Neural progenitor cell (in vitro differentiated cells): ENCODE measurements around the gene LRRC8E. TPM values are rescaled to one million over a fixed set of nuclear protein-coding genes. Genes with fewer than 3 reads are reported as not detected.

ENCODE experiments used
- DNase-seq: peaks from one replicate; pipeline ENCODE4 v3.0.0-alpha.2; 2016; ENCODE audit warnings: low spot score
- H2AFZ ChIP-seq: fragments of 200-600 bp; sonication (generic); replicated peaks from 2 replicates; pipeline ENCODE4 v1.6.1; 2016; ENCODE audit warnings: antibody characterized with exemption
- H3F3A ChIP-seq: fragments of 200-600 bp; sonication (generic); 2 replicates; pipeline ENCODE4 v1.6.1; 2016; ENCODE audit warnings: antibody characterized with exemption, low read depth
- H3K27ac ChIP-seq: fragments of 200-600 bp; sonication (generic); 2 replicates; pipeline ENCODE4 v1.5.1; 2016; ENCODE audit warnings: mild to moderate bottlenecking
- H3K27me3 ChIP-seq: fragments of 200-600 bp; sonication (generic); 2 replicates; pipeline ENCODE4 v1.6.1; 2016; ENCODE audit warnings: mild to moderate bottlenecking, moderate library complexity
- H3K36me3 ChIP-seq: fragments of 200-600 bp; sonication (generic); 2 replicates; pipeline ENCODE4 v1.5.1; 2016
- H3K4me1 ChIP-seq: fragments of 200-600 bp; sonication (generic); 2 replicates; pipeline ENCODE4 v1.6.1; 2016; ENCODE audit warnings: mixed run types
- H3K4me2 ChIP-seq: fragments of 200-600 bp; sonication (generic); 2 replicates; pipeline ENCODE4 v1.6.1; 2016
- H3K4me3 ChIP-seq: fragments of 200-600 bp; sonication (generic); 2 replicates; pipeline ENCODE4 v1.5.1; 2016
- H3K79me2 ChIP-seq: fragments of 200-600 bp; sonication (generic); 2 replicates; pipeline ENCODE4 v1.6.1; 2016; ENCODE audit warnings: low read depth
- H3K9ac ChIP-seq: fragments of 200-600 bp; sonication (generic); 2 replicates; pipeline ENCODE4 v1.6.1; 2016
- H3K9me3 ChIP-seq: fragments of 200-600 bp; sonication (generic); 2 replicates; pipeline ENCODE4 v1.5.1; 2016; ENCODE audit warnings: low read depth
- H4K20me1 ChIP-seq: fragments of 200-600 bp; sonication (generic); 2 replicates; pipeline ENCODE4 v1.6.1; 2016; ENCODE audit warnings: low read depth
- H3K27ac Mint-ChIP-seq: 3 replicates; pipeline ENCODE4 v1.8.0; 2021; ENCODE audit warnings: mixed read lengths
- H3K27me3 Mint-ChIP-seq: 2 replicates; pipeline ENCODE4 v1.8.0; 2022; ENCODE audit warnings: low read depth, mild to moderate bottlenecking, inconsistent platforms, moderate library complexity, mixed read lengths; ENCODE audit not compliant: insufficient read depth
- H3K36me3 Mint-ChIP-seq: 3 replicates; pipeline ENCODE4 v1.8.0; 2021; ENCODE audit warnings: mixed read lengths
- H3K4me1 Mint-ChIP-seq: 3 replicates; pipeline ENCODE4 v1.8.0; 2021; ENCODE audit warnings: mixed read lengths
- H3K4me3 Mint-ChIP-seq: 3 replicates; pipeline ENCODE4 v1.8.0; 2021; ENCODE audit warnings: mild to moderate bottlenecking, moderate library complexity, mixed read lengths
- H3K9me3 Mint-ChIP-seq: 3 replicates; pipeline ENCODE4 v1.8.0; 2020; ENCODE audit warnings: mixed read lengths
- EZH2 ChIP-seq: fragments of 200-600 bp; sonication (generic); IDR thresholded peaks from 2 replicates; pipeline ENCODE4 v1.6.1; 2017; ENCODE audit warnings: antibody characterized with exemption, mild to moderate bottlenecking, moderate library complexity
- EZH2phosphoT487 ChIP-seq: fragments of 200-600 bp; sonication (generic); IDR thresholded peaks from 2 replicates; pipeline ENCODE4 v1.6.1; 2017; ENCODE audit warnings: antibody characterized with exemption
- total RNA-seq: library from RNA; depleted of rRNA; stranded (reverse); fragments of >200 nt; gene quantifications from 2 replicates; pipeline ENCODE4 v1.2.3, GENCODE V29; 2015; ENCODE audit warnings: low replicate concordance
- TF ChIP-seq, protein P1 (sequence below): fragments of 200-600 bp; sonication (generic); IDR thresholded peaks from 2 replicates; pipeline ENCODE4 v1.5.1; 2017; ENCODE audit warnings: antibody characterized with exemption, mild to moderate bottlenecking

The LRRC8E gene
- total RNA-seq, 1 donor from 2014 or later, result 1.2 TPM

DNA sequence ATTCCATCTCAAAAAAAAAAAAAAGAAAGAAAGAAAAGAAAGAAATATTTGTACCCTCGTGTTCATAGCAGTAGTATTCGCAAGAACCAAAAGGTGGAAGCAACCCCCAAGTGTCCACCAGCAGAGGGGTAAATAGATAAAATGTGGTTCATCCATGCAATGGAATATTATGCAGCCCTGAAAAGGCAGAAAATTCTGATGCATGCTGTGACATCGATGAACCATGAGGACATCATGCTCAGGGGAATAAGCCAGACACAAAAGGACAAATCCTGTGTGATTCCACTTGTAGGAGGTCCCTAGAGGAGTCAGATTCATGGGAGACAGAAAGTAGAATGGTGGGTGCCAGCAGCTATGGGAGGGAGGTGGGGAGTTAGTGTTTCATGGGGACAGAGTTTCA, 6.4 kb upstream of the LRRC8E start:
- H3K4me1 ChIP-seq, result no peaks in the 10 kb centered on the region
- no peaks in the 10 kb centered on the region for H3K36me3 ChIP-seq
- H3K9me3 ChIP-seq, result no peaks in the 10 kb centered on the region
- peak overlapping the region; percentile 6 for H3K27ac Mint-ChIP-seq
- H3K36me3 Mint-ChIP-seq, result no peaks in the 10 kb centered on the region
- peaks cover 11% of the 10 kb centered on the region for H3K27me3 ChIP-seq
- H3K27me3 Mint-ChIP-seq, result peaks cover 8% of the 10 kb centered on the region
- H3K4me3 Mint-ChIP-seq, result no peak overlapping the region
- no peaks in the 10 kb centered on the region for H3K79me2 ChIP-seq
- H3F3A ChIP-seq, result no peaks in the 10 kb centered on the region
- peaks cover 3% of the 10 kb centered on the region for H3K9me3 Mint-ChIP-seq
- DNase-seq, result no peak
- H3K27ac ChIP-seq, result no peak overlapping the region
- no peaks in the 10 kb centered on the region for H4K20me1 ChIP-seq
- no peak overlapping the region for H3K9ac ChIP-seq
- H3K4me1 Mint-ChIP-seq, result peaks cover 3% of the 10 kb centered on the region
- no peak overlapping the region for H2AFZ ChIP-seq
- no peak overlapping the region for H3K4me3 ChIP-seq
- TF ChIP-seq EZH2 (no peak), EZH2phosphoT487 (no peak)
- TF ChIP-seq, protein P1, sequence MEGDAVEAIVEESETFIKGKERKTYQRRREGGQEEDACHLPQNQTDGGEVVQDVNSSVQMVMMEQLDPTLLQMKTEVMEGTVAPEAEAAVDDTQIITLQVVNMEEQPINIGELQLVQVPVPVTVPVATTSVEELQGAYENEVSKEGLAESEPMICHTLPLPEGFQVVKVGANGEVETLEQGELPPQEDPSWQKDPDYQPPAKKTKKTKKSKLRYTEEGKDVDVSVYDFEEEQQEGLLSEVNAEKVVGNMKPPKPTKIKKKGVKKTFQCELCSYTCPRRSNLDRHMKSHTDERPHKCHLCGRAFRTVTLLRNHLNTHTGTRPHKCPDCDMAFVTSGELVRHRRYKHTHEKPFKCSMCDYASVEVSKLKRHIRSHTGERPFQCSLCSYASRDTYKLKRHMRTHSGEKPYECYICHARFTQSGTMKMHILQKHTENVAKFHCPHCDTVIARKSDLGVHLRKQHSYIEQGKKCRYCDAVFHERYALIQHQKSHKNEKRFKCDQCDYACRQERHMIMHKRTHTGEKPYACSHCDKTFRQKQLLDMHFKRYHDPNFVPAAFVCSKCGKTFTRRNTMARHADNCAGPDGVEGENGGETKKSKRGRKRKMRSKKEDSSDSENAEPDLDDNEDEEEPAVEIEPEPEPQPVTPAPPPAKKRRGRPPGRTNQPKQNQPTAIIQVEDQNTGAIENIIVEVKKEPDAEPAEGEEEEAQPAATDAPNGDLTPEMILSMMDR, result no peak
- H3K4me2 ChIP-seq, result no peak overlapping the region

- no peak overlapping the region for H3K4me3 ChIP-seq
- H3K27ac ChIP-seq, result no peak overlapping the region
- no peaks in the 10 kb centered on the region for H3K36me3 Mint-ChIP-seq
- H3K79me2 ChIP-seq, result no peaks in the 10 kb centered on the region
- H3K9me3 Mint-ChIP-seq, result peaks cover 3% of the 10 kb centered on the region
- no peaks in the 10 kb centered on the region for H3K36me3 ChIP-seq
- H3K27me3 Mint-ChIP-seq, result peaks cover 17% of the 10 kb centered on the region
- no peak overlapping the region for H2AFZ ChIP-seq
- H3K4me2 ChIP-seq, result no peak overlapping the region
- H3K4me1 ChIP-seq, result no peaks in the 10 kb centered on the region
- H4K20me1 ChIP-seq, result no peaks in the 10 kb centered on the region
- TF ChIP-seq EZH2phosphoT487, result no peak
- TF ChIP-seq EZH2, result no peak
- TF ChIP-seq, protein P1, result no peak
- H3K4me3 Mint-ChIP-seq, result no peak overlapping the region
- H3K27ac Mint-ChIP-seq, result no peak overlapping the region
- H3K9me3 ChIP-seq, result no peaks in the 10 kb centered on the region
- peaks cover 21% of the 10 kb centered on the region for H3K27me3 ChIP-seq
- DNase-seq, result no peak
- peaks cover 3% of the 10 kb centered on the region for H3K4me1 Mint-ChIP-seq
- H3K9ac ChIP-seq, result no peak overlapping the region
- peaks cover 7% of the 10 kb centered on the region for H3F3A ChIP-seq
These were observed 5.2 kb upstream of the LRRC8E start for GRCh38 chr19:7883105-7883504.

DNA sequence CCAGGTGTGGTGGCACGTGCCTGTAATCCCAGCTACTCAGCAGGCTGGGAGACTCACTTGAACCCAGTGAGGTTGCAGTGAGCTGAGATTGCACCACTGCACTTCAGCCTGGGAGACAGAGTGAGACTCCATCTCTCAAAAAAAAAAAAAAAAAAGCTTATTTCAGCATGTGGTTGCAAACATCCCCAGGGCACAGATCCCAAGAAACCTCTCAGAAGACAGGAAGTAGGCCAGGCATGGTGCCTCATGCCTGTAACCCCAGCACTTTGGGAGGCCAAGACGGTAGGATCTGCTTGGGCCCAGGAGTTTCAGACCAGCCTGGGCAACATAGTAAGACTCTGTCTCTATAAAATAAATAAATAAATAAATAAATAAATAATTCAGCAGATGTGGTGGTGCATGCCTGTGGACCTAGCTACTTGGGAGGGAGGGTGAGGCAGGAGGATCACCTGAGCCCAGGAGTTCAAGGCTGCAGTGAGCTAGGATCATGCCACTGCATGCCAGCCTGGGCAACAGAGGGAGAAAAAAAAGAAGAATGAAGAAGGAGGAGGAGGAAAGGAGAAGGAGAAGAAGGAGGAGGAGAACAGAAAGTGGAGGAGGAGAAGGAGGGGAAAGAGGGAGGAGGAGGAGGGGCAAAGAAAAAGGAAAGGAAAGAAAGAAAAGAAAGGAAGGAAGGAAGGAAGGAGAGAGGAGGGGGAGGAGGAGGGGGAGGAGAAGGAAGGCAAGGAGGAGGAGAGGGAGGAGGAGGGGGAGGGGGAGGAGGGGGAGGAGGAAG, 4.3 kb upstream of the LRRC8E start:
- Mint-ChIP-seq H3K4me3 (no peak overlapping the region), H3K9me3 (peaks cover 3% of the 10 kb centered on the region), H3K27ac (no peak overlapping the region), H3K36me3 (no peaks in the 10 kb centered on the region), H3K4me1 (peaks cover 6% of the 10 kb centered on the region), H3K27me3 (peaks cover 20% of the 10 kb centered on the region)
- Histone ChIP-seq H3K27ac (no peak overlapping the region), H3K27me3 (peaks cover 30% of the 10 kb centered on the region), H4K20me1 (no peaks in the 10 kb centered on the region), H3K4me2 (no peak overlapping the region), H3K4me1 (no peaks in the 10 kb centered on the region), H3K4me3 (no peak overlapping the region), H3K36me3 (no peaks in the 10 kb centered on the region), H3K9ac (no peak overlapping the region), H3F3A (peaks cover 7% of the 10 kb centered on the region), H3K79me2 (no peaks in the 10 kb centered on the region), H3K9me3 (no peaks in the 10 kb centered on the region), H2AFZ (no peak overlapping the region)
- TF ChIP-seq EZH2phosphoT487 (no peak), EZH2 (no peak)
- TF ChIP-seq, protein P1, result no peak
- no peak for DNase-seq
